Measurements from ENCODE around the gene NPAS4.
"Not testable (repeated sequence)": the region's sequence is repeated elsewhere in the genome, so short reads cannot be mapped to it uniquely, and the experiment has no call there.

Gene NPAS4

GRCh38 chr11:66420671-66421476 lies at the start of gene NPAS4:
TSS of gene NPAS4 (plus strand) at chr11:66421035. CDS start at chr11:66421180, 145 bp downstream.
- no peak for DNase-seq

- peak; percentile 52 for DNase-seq
Observed at GRCh38 chr11:66371627-66372415, 49.0 kb upstream of the NPAS4 start, which contains the start of gene SLC29A2. TSS of gene SLC29A2 (minus strand) at chr11:66371760. CDS start at chr11:66371591, 169 bp downstream.

GRCh38 chr11:66373265-66373664 lies 47.6 kb upstream of the NPAS4 start:
- no peak for DNase-seq

- DNase-seq = not testable (repeated sequence)
Observed at GRCh38 chr11:66373690-66374287, 47.0 kb upstream of the NPAS4 start.

- DNase-seq = not testable (repeated sequence)
Observed at GRCh38 chr11:66380264-66380663, 40.6 kb upstream of the NPAS4 start.

GRCh38 chr11:66384316-66384715 lies 36.5 kb upstream of the NPAS4 start:
- DNase-seq = not testable (repeated sequence)

- DNase-seq = peak; percentile 68
Observed at GRCh38 chr11:66386171-66387069, 34.4 kb upstream of the NPAS4 start.

GRCh38 chr11:66388780-66389386 lies 32.0 kb upstream of the NPAS4 start:
- peak; percentile 36 for DNase-seq

- no peak for DNase-seq
Observed at GRCh38 chr11:66391322-66391721, 29.5 kb upstream of the NPAS4 start.

GRCh38 chr11:66393954-66394353 lies 26.9 kb upstream of the NPAS4 start:
- no peak for DNase-seq

GRCh38 chr11:66407651-66408050 lies 13.2 kb upstream of the NPAS4 start:
- no peak for DNase-seq

- peak; percentile 94 for DNase-seq
Observed at GRCh38 chr11:66408488-66409214, 12.2 kb upstream of the NPAS4 start.

- no peak for DNase-seq
Observed at GRCh38 chr11:66409226-66409625, 11.6 kb upstream of the NPAS4 start.

- DNase-seq = no peak
Observed at GRCh38 chr11:66410191-66410590, 10.6 kb upstream of the NPAS4 start.

GRCh38 chr11:66411323-66411722 lies 9.5 kb upstream of the NPAS4 start:
- DNase-seq = no peak

GRCh38 chr11:66412110-66412509 lies 8.7 kb upstream of the NPAS4 start:
- no peak for DNase-seq

- no peak for DNase-seq
Observed at GRCh38 chr11:66413167-66413566, 7.7 kb upstream of the NPAS4 start.

- DNase-seq = no peak
Observed at GRCh38 chr11:66414120-66414934, 6.5 kb upstream of the NPAS4 start.

GRCh38 chr11:66415423-66415822 lies 5.4 kb upstream of the NPAS4 start:
- no peak for DNase-seq

- no peak for DNase-seq
Observed at GRCh38 chr11:66417000-66417399, 3.8 kb upstream of the NPAS4 start.

Measured in NCI-H446 treated with DMSO at 0.1 percent for 48 hours (cell line).